Ectodermal cell (in vitro differentiated cells): ENCODE data around the gene SCN4A.

Experiments
- H3K27ac ChIP-seq: 2 replicates; pipeline ENCODE4 v1.7.0; 2013; ENCODE audit warnings: mild to moderate bottlenecking, low read depth, low read length; ENCODE audit not compliant: insufficient read depth, poor library complexity, severe bottlenecking
- H3K27me3 ChIP-seq: 2 replicates; pipeline ENCODE4 v1.7.0; 2013; ENCODE audit warnings: mild to moderate bottlenecking, low read length; ENCODE audit not compliant: insufficient read depth, control insufficient read depth, poor library complexity, severe bottlenecking
- H3K36me3 ChIP-seq: one replicate; pipeline ENCODE4 v1.7.0; 2013; ENCODE audit warnings: low read length; ENCODE audit not compliant: control insufficient read depth, insufficient read depth
- H3K4me1 ChIP-seq: one replicate; pipeline ENCODE4 v1.7.0; 2013; ENCODE audit warnings: low read length; ENCODE audit not compliant: control insufficient read depth, insufficient read depth
- H3K4me3 ChIP-seq: 2 replicates; pipeline ENCODE4 v1.7.0; 2013; ENCODE audit warnings: low read depth, low read length, control low read depth; ENCODE audit not compliant: insufficient read depth
- H3K9me3 ChIP-seq: 2 replicates; pipeline ENCODE4 v1.7.0; 2013; ENCODE audit warnings: mild to moderate bottlenecking, low read length, moderate library complexity; ENCODE audit not compliant: control insufficient read depth
- WGBS, 2 experiments: methylation state at CpG; one replicate each; pipeline ENCODE4 v1.1.7; 2013; ENCODE audit warnings: missing lambda C conversion rate in 2 of 2; 5-methylcytosine and 5-hydroxymethylcytosine counted together

SCN4A gene

GRCh38 chr17:63943745-63944144 lies 29.0 kb downstream of the SCN4A start:
- Histone ChIP-seq H3K4me1 (no peaks in the 10 kb centered on the region), H3K36me3 (no peaks in the 10 kb centered on the region), H3K4me3 (no peak overlapping the region), H3K9me3 (no peaks in the 10 kb centered on the region), H3K27ac (no peak overlapping the region), H3K27me3 (no peaks in the 10 kb centered on the region)
- WGBS, 2 experiments, result 83 to 90% methylated on average over 9 of the region's 9 CpGs

- Histone ChIP-seq H3K27me3 (no peaks in the 10 kb centered on the region), H3K9me3 (no peaks in the 10 kb centered on the region), H3K36me3 (no peaks in the 10 kb centered on the region), H3K27ac (no peak overlapping the region), H3K4me1 (peaks cover 12% of the 10 kb centered on the region), H3K4me3 (no peak overlapping the region)
- WGBS, 2 experiments, result 95% methylated on average over 21 of the region's 21 CpGs
Observed at GRCh38 chr17:63942309-63942985, 30.3 kb downstream of the SCN4A start.

DNA sequence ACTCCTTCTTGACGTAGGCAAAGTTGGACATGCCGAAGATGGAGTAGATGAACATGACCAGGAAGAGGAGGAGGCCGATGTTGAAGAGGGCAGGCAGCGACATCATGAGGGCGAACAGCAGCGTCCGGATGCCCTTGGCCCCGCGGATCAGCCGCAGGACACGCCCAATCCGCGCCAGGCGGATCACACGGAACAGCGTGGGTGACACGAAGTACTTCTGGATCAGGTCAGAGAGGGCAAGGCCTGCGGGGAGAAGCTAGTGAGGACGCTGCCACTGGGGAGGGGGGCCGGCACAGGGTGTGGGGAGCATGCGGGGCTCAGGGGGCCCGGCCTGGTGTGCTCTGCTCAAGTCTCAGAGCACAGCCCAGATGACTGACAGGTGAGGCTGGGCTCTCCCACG lies 31.0 kb downstream of the SCN4A start:
- WGBS, 2 experiments, result 94 to 96% methylated on average over 23 of the region's 23 CpGs
- Histone ChIP-seq H3K27ac (no peak overlapping the region), H3K27me3 (no peaks in the 10 kb centered on the region), H3K36me3 (no peaks in the 10 kb centered on the region), H3K4me3 (no peak overlapping the region), H3K4me1 (peaks cover 12% of the 10 kb centered on the region), H3K9me3 (no peaks in the 10 kb centered on the region)

- H3K36me3 ChIP-seq, result no peaks in the 10 kb centered on the region
- 94 to 96% methylated on average over 12 of the region's 12 CpGs for WGBS, 2 experiments
Observed at GRCh38 chr17:63941162-63941561, 31.6 kb downstream of the SCN4A start.

DNA sequence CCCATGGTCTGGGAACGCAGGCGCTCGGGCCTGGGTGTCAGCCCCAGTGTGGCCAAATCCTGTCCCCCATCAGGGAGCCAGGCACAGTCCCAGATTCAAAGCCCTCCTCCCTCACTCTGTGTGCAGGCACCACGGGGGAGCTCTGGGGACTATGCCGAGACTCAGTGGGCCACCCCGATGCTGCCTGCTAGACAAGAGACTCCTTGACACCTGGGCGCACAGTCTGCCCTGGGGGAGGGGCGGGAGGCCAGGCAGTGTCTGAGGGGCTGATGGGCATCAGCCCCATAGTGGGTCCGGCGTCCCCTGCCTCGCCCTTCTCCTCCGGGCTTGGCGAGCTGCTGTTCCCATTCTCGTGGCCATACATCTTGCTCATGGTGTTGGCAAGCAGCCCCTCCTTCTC lies 32.1 kb downstream of the SCN4A start:
- WGBS, 2 experiments, result 92 to 94% methylated on average over 14 of the region's 14 CpGs
- Histone ChIP-seq H3K27me3 (no peaks in the 10 kb centered on the region), H3K4me1 (peaks cover 12% of the 10 kb centered on the region), H3K4me3 (no peak overlapping the region), H3K27ac (no peak overlapping the region), H3K9me3 (no peaks in the 10 kb centered on the region), H3K36me3 (no peaks in the 10 kb centered on the region)

More at GRCh38 chr17:63941162-63941561, 31.6 kb downstream of the SCN4A start:
- Histone ChIP-seq H3K9me3 (no peaks in the 10 kb centered on the region), H3K27ac (no peak overlapping the region), H3K4me1 (peaks cover 12% of the 10 kb centered on the region), H3K4me3 (no peak overlapping the region), H3K27me3 (no peaks in the 10 kb centered on the region)

DNA sequence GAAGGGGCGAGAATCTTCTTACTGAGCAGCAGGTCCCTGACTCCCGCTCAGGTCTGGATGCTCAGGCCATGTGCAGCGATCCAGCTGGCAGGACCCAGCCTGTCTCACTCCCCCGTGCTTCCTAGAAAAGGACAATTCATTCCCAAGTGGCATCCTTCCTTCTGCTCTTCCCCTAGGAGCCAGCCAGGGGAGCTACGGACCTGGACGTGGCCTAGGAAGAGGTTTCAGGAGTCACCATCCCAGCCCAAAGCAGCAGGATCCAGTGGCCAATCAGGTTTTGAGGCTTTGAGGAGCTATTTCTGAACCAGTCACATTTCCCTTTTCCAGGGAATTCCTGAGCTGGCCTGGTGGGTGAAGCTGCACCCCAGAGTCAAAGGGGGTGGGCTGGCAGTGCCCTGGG lies 32.8 kb downstream of the SCN4A start:
- Histone ChIP-seq H3K9me3 (no peaks in the 10 kb centered on the region), H3K27ac (no peak overlapping the region), H3K4me3 (no peak overlapping the region), H3K4me1 (peaks cover 12% of the 10 kb centered on the region), H3K27me3 (no peaks in the 10 kb centered on the region), H3K36me3 (no peaks in the 10 kb centered on the region)
- 83 to 84% methylated on average over 6 of the region's 6 CpGs for WGBS, 2 experiments

DNA sequence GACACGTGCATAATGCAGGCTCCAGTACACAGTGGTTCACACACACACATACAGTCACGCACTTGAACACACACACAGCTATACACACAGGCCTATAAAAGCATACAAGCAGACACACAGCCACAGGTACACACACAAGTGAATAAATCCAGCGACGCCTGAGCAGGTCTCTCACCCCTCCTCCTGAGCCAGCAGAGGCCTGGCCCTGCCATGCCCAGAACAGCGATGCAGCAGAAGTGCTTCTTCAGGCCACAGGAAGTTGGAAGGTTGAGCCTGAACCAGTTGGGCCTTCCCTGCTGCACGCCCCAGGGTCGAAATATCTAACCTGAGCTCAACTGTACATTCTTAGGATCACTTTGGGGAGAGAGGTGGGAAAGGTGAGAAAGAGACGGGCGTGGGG lies 33.3 kb downstream of the SCN4A start:
- no peaks in the 10 kb centered on the region for H3K36me3 ChIP-seq
- H3K27ac ChIP-seq, result no peak overlapping the region
- H3K4me1 ChIP-seq, result peaks cover 12% of the 10 kb centered on the region
- WGBS, 2 experiments, result 94 to 96% methylated on average over 9 of the region's 9 CpGs
- no peak overlapping the region for H3K4me3 ChIP-seq
- H3K27me3 ChIP-seq, result no peaks in the 10 kb centered on the region
- H3K9me3 ChIP-seq, result no peaks in the 10 kb centered on the region

GRCh38 chr17:63937920-63938319 lies 34.8 kb downstream of the SCN4A start:
- Histone ChIP-seq H3K36me3 (no peaks in the 10 kb centered on the region), H3K4me3 (no peak overlapping the region), H3K27me3 (no peaks in the 10 kb centered on the region), H3K4me1 (peaks cover 12% of the 10 kb centered on the region), H3K9me3 (no peaks in the 10 kb centered on the region), H3K27ac (no peak overlapping the region)
- WGBS, 2 experiments, result 92 to 93% methylated on average over 4 of the region's 4 CpGs

- Histone ChIP-seq H3K27me3 (no peaks in the 10 kb centered on the region), H3K4me3 (no peak overlapping the region), H3K9me3 (no peaks in the 10 kb centered on the region), H3K27ac (no peak overlapping the region), H3K36me3 (no peaks in the 10 kb centered on the region), H3K4me1 (peaks cover 12% of the 10 kb centered on the region)
- WGBS, 2 experiments, result 84 to 89% methylated on average over 6 of the region's 6 CpGs
Observed at GRCh38 chr17:63937319-63937718, 35.4 kb downstream of the SCN4A start.

GRCh38 chr17:63934183-63935112 lies 38.3 kb downstream of the SCN4A start:
- Histone ChIP-seq H3K36me3 (no peaks in the 10 kb centered on the region), H3K9me3 (no peaks in the 10 kb centered on the region), H3K4me1 (peaks cover 15% of the 10 kb centered on the region), H3K4me3 (no peak overlapping the region), H3K27me3 (no peaks in the 10 kb centered on the region), H3K27ac (no peak overlapping the region)
- WGBS, 2 experiments, result 91% methylated on average over 20 to 21 of the region's 21 CpGs
